ENCODE data around the gene DOCK9.

Gene DOCK9

GRCh38 chr13:99005609-99006008 is 27.7 kb upstream of the DOCK9 start:
- TF ChIP-seq CTCF (conservative IDR thresholded peaks at IDR 0.05; ENCODE audit: control insufficient read depth, insufficient read depth, low read depth, low read length): no peak
- no peak for DNase-seq (ENCODE audit: low read depth)
- H3K4me3 ChIP-seq (ENCODE audit: control insufficient read depth, low read depth, low read length): no peak overlapping the region

- no peak for DNase-seq (ENCODE audit: low read depth)
- H3K4me3 ChIP-seq (ENCODE audit: control insufficient read depth, low read depth, low read length): no peak overlapping the region
- TF ChIP-seq CTCF (conservative IDR thresholded peaks at IDR 0.05; ENCODE audit: control insufficient read depth, insufficient read depth, low read depth, low read length): no peak
These were observed 27.1 kb upstream of the DOCK9 start for GRCh38 chr13:99004978-99005377.

- DNase-seq (ENCODE audit: low read depth): no peak
- no peak overlapping the region for H3K4me3 ChIP-seq (ENCODE audit: control insufficient read depth, low read depth, low read length)
- no peak for TF ChIP-seq CTCF (conservative IDR thresholded peaks at IDR 0.05; ENCODE audit: control insufficient read depth, insufficient read depth, low read depth, low read length)
These were observed 26.1 kb upstream of the DOCK9 start for GRCh38 chr13:99003851-99004471.

GRCh38 chr13:99003186-99003585 is 25.3 kb upstream of the DOCK9 start:
- H3K4me3 ChIP-seq (ENCODE audit: control insufficient read depth, low read depth, low read length): no peak overlapping the region
- TF ChIP-seq CTCF (conservative IDR thresholded peaks at IDR 0.05; ENCODE audit: control insufficient read depth, insufficient read depth, low read depth, low read length): no peak
- DNase-seq (ENCODE audit: low read depth): no peak

- no peak for TF ChIP-seq CTCF (conservative IDR thresholded peaks at IDR 0.05; ENCODE audit: control insufficient read depth, insufficient read depth, low read depth, low read length)
- DNase-seq (ENCODE audit: low read depth): no peak
- H3K4me3 ChIP-seq (ENCODE audit: control insufficient read depth, low read depth, low read length): no peak overlapping the region
These were observed 24.4 kb upstream of the DOCK9 start for GRCh38 chr13:99002172-99002710.

GRCh38 chr13:99000137-99000536 is 22.3 kb upstream of the DOCK9 start:
- no peak for TF ChIP-seq CTCF (conservative IDR thresholded peaks at IDR 0.05; ENCODE audit: control insufficient read depth, insufficient read depth, low read depth, low read length)

GRCh38 chr13:98999639-98999952 is 21.7 kb upstream of the DOCK9 start:
- no peak overlapping the region for H3K4me3 ChIP-seq (ENCODE audit: control insufficient read depth, low read depth, low read length)

More at GRCh38 chr13:99000137-99000536, 22.3 kb upstream of the DOCK9 start:
- H3K4me3 ChIP-seq (ENCODE audit: control insufficient read depth, low read depth, low read length): no peak overlapping the region
- DNase-seq (ENCODE audit: low read depth): no peak

More at GRCh38 chr13:98999639-98999952, 21.7 kb upstream of the DOCK9 start:
- TF ChIP-seq CTCF (conservative IDR thresholded peaks at IDR 0.05; ENCODE audit: control insufficient read depth, insufficient read depth, low read depth, low read length): no peak
- peak; percentile 19 for DNase-seq (ENCODE audit: low read depth)

Measured in fibroblast of mammary gland (primary cell).